IMR-90 (cell line): Measurements from ENCODE around the gene CLIC4. TPM values are rescaled to one million over a fixed set of nuclear protein-coding genes. Genes with fewer than 3 reads are reported as not detected.

Experiments
- ATAC-seq: fragments of 200-7000 bp; cut with Tn5 transposase; 2 replicates; pipeline ENCODE4 v1.9.1; 2020; ENCODE audit warnings: low read depth, mild to moderate bottlenecking, moderate library complexity
- BruUV-seq: library from RNA; stranded (reverse); fragments of 400-500 nt; replicated peaks from 2 replicates; lab custom pipeline; 2021; lab: Mats Ljungman, UMichigan
- CTCF ChIA-PET: fragments of 300-600 bp; formaldehyde crosslinking; extraction: SDS; loops from one replicate; lab custom pipeline; 2021; ENCODE audit warnings: antibody characterized with exemption; lab: Yijun Ruan, JAX
- POLR2A ChIA-PET: fragments of 300-600 bp; sonication (Branson Sonifier 250); formaldehyde crosslinking; loops from one replicate; lab custom pipeline; 2022; ENCODE audit warnings: antibody characterized with exemption; ENCODE audit not compliant: unreplicated experiment; lab: Charles Lee
- DNase-seq: peaks from one replicate; pipeline ENCODE4 v3.0.0; 2013
- H2AFZ ChIP-seq: replicated peaks from 2 replicates; pipeline ENCODE3; 2013; ENCODE audit warnings: low read length, mild to moderate bottlenecking; ENCODE audit not compliant: poor library complexity
- H2AK5ac ChIP-seq: 2 replicates; pipeline ENCODE4 v1.6.1; 2013; ENCODE audit warnings: low read depth, low read length, inconsistent platforms
- H2AK9ac ChIP-seq: replicated peaks from 2 replicates; pipeline ENCODE3; 2013; ENCODE audit warnings: mild to moderate bottlenecking, low read depth, low read length, moderate library complexity; ENCODE audit not compliant: poor library complexity
- H2BK120ac ChIP-seq: 2 replicates; pipeline ENCODE4 v1.6.1; 2013; ENCODE audit warnings: low read depth, low read length, inconsistent platforms
- H2BK15ac ChIP-seq: 3 replicates; pipeline ENCODE4 v1.6.1; 2013; ENCODE audit warnings: low read depth, low read length, inconsistent platforms
- H2BK20ac ChIP-seq: 2 replicates; pipeline ENCODE4 v1.6.1; 2013; ENCODE audit warnings: low read depth, mild to moderate bottlenecking, inconsistent platforms, low read length, moderate library complexity
- H2BK5ac ChIP-seq: 2 replicates; pipeline ENCODE4 v1.6.1; 2013; ENCODE audit warnings: mild to moderate bottlenecking, low read depth, low read length, inconsistent platforms; ENCODE audit not compliant: poor library complexity, severe bottlenecking
- H3K14ac ChIP-seq: replicated peaks from 2 replicates; pipeline ENCODE4 v1.6.1; 2013; ENCODE audit warnings: low read depth, low read length, inconsistent platforms
- H3K18ac ChIP-seq: 2 replicates; pipeline ENCODE4 v1.6.1; 2013; ENCODE audit warnings: low read depth, low read length, control low read depth
- H3K23ac ChIP-seq: 2 replicates; pipeline ENCODE4 v1.6.1; 2013; ENCODE audit warnings: low read depth, low read length, inconsistent platforms
- H3K27ac ChIP-seq: 2 replicates; pipeline ENCODE4 v1.5.1; 2013; ENCODE audit warnings: mild to moderate bottlenecking, control low read depth, low read length; ENCODE audit not compliant: insufficient read depth
- H3K27me3 ChIP-seq: 2 replicates; pipeline ENCODE4 v1.6.1; 2013; ENCODE audit warnings: low read length; ENCODE audit not compliant: control insufficient read depth, insufficient read depth
- H3K36me3 ChIP-seq: 2 replicates; pipeline ENCODE4 v1.6.1; 2013; ENCODE audit warnings: low read length, mixed read lengths; ENCODE audit not compliant: control insufficient read depth, insufficient read depth
- H3K4ac ChIP-seq: 2 replicates; pipeline ENCODE4 v1.6.1; 2013; ENCODE audit warnings: low read depth, low read length, inconsistent platforms
- H3K4me1 ChIP-seq: 2 replicates; pipeline ENCODE4 v1.6.1; 2013; ENCODE audit warnings: low read length, mixed read lengths; ENCODE audit not compliant: control insufficient read depth, insufficient read depth
- H3K4me2 ChIP-seq: 2 replicates; pipeline ENCODE4 v1.6.1; 2013; ENCODE audit warnings: low read depth, mild to moderate bottlenecking, control low read depth, low read length, moderate library complexity
- H3K4me3 ChIP-seq: 2 replicates; pipeline ENCODE4 v1.5.1; 2013; ENCODE audit warnings: low read depth, mild to moderate bottlenecking, control low read depth, low read length, moderate library complexity; ENCODE audit not compliant: insufficient read depth
- H3K56ac ChIP-seq: 2 replicates; pipeline ENCODE4 v1.6.1; 2013; ENCODE audit warnings: low read length, inconsistent platforms; ENCODE audit not compliant: insufficient read depth; ENCODE audit errors: extremely low read depth
- H3K79me1 ChIP-seq, 2 experiments: 2 replicates each; pipeline ENCODE4 v1.6.1; 2013; ENCODE audit warnings: low read length in 2 of 2, inconsistent platforms in 1 of 2, low read depth in 1 of 2
- H3K9ac ChIP-seq: 2 replicates; pipeline ENCODE4 v1.6.1; 2013; ENCODE audit warnings: low read depth, low read length, control low read depth
- H3K9me1 ChIP-seq: 2 replicates; pipeline ENCODE4 v1.6.1; 2013; ENCODE audit warnings: low read length, inconsistent platforms; ENCODE audit not compliant: insufficient read depth
- H3K9me3 ChIP-seq: 2 replicates; pipeline ENCODE4 v1.6.1; 2013; ENCODE audit warnings: low read length; ENCODE audit not compliant: control insufficient read depth, insufficient read depth
- H4K20me1 ChIP-seq: 2 replicates; pipeline ENCODE4 v1.6.1; 2013; ENCODE audit warnings: low read length, inconsistent platforms; ENCODE audit not compliant: insufficient read depth
- H4K5ac ChIP-seq: 2 replicates; pipeline ENCODE4 v1.6.1; 2013; ENCODE audit warnings: mild to moderate bottlenecking, low read depth, low read length, control low read depth
- H4K8ac ChIP-seq, 2 experiments: 2 replicates each; pipeline ENCODE4 v1.6.1; 2013; ENCODE audit warnings: low read depth in 2 of 2, low read length in 2 of 2, control low read depth in 1 of 2, inconsistent platforms in 1 of 2
- H4K91ac ChIP-seq: 2 replicates; pipeline ENCODE4 v1.6.1; 2013; ENCODE audit warnings: low read depth, low read length, inconsistent platforms; ENCODE audit not compliant: insufficient read depth
- BHLHE40 ChIP-seq: fragments of 150-350 bp; IDR thresholded peaks from 2 replicates; pipeline ENCODE4 v1.6.1; 2016; ENCODE audit warnings: mild to moderate bottlenecking, low read depth, low read length
- CEBPB ChIP-seq: IDR thresholded peaks from 2 replicates; pipeline ENCODE4 v1.6.1; 2012; ENCODE audit warnings: low read depth, low read length, improper control_type of control experiment
- CHD1 ChIP-seq: IDR thresholded peaks from 2 replicates; pipeline ENCODE4 v1.6.1; 2012; ENCODE audit warnings: low read depth, low read length, improper control_type of control experiment
- FOS ChIP-seq: fragments of 150-350 bp; IDR thresholded peaks from 2 replicates; pipeline ENCODE4 v1.6.1; 2016; ENCODE audit warnings: low read depth, low read length
- MAFK ChIP-seq: IDR thresholded peaks from 2 replicates; pipeline ENCODE4 v1.6.1; 2012; ENCODE audit warnings: low read depth, low read length, improper control_type of control experiment
- MAZ ChIP-seq: IDR thresholded peaks from 2 replicates; pipeline ENCODE4 v1.6.1; 2012; ENCODE audit warnings: low read depth, mild to moderate bottlenecking, low read length, improper control_type of control experiment, moderate library complexity, borderline replicate concordance
- MXI1 ChIP-seq: IDR thresholded peaks from 2 replicates; pipeline ENCODE4 v1.6.1; 2012; ENCODE audit warnings: low read depth, mild to moderate bottlenecking, low read length, moderate library complexity, borderline replicate concordance
- NFE2L2 ChIP-seq: fragments of 150-350 bp; IDR thresholded peaks from 2 replicates; pipeline ENCODE4 v1.6.1; 2016; ENCODE audit warnings: low read depth, mild to moderate bottlenecking, low read length
- POLR2A ChIP-seq: IDR thresholded peaks from 2 replicates; pipeline ENCODE4 v1.6.1; 2012; ENCODE audit warnings: mild to moderate bottlenecking, low read depth, low read length
- RAD21 ChIP-seq: IDR thresholded peaks from 2 replicates; pipeline ENCODE4 v1.6.1; 2012; ENCODE audit warnings: low read length, improper control_type of control experiment
- RCOR1 ChIP-seq: IDR thresholded peaks from 2 replicates; pipeline ENCODE4 v1.6.1; 2012; ENCODE audit warnings: mild to moderate bottlenecking, low read length, improper control_type of control experiment; ENCODE audit not compliant: insufficient replicate concordance
- RFX5 ChIP-seq: IDR thresholded peaks from 2 replicates; pipeline ENCODE4 v1.8.0; 2012; ENCODE audit warnings: low read depth, mild to moderate bottlenecking, low read length, moderate library complexity
- SMC3 ChIP-seq: fragments of 150-350 bp; IDR thresholded peaks from 2 replicates; pipeline ENCODE4 v1.6.1; 2016; ENCODE audit warnings: low read depth, mild to moderate bottlenecking, antibody characterized with exemption, low read length, moderate library complexity
- WGBS, 2 experiments: methylation state at CpG; one replicate each; pipeline versions ENCODE4 v1.1.5 to v1.1.7; 2013; ENCODE audit warnings: missing lambda C conversion rate in 2 of 2; ENCODE audit not compliant: insufficient read length in 1 of 2; ENCODE audit errors: extremely low coverage in 2 of 2; 5-methylcytosine and 5-hydroxymethylcytosine counted together
- dilution Hi-C: fragments of 300-500 bp; cut with HindIII; formaldehyde crosslinking; loops from one replicate; pipeline ENCODE4 v1.14.3; 2018; ENCODE audit warnings: low sequenced_read_pairs; ENCODE audit not compliant: unreplicated experiment
- in situ Hi-C: fragments of 300-500 bp; cut with MboI; formaldehyde crosslinking; loops from 3 replicates; pipeline ENCODE4 v1.14.3; 2019; ENCODE audit warnings: low sequenced_read_pairs, inconsistent platforms, mixed read lengths
- intact Hi-C: fragments of 100-400 bp; cut with micrococcal nuclease; formaldehyde crosslinking; loops from 2 replicates; pipeline ENCODE4 v1.10.0; 2022
- polyA plus RNA-seq, 3 experiments: library from polyadenylated mRNA; depleted of rRNA; stranded (reverse); fragments of >200 nt; gene quantifications; 2 replicates each; pipeline ENCODE4 v1.2.3, GENCODE V29; 2012; ENCODE audit warnings: low replicate concordance in 1 of 3
- total RNA-seq: library from RNA; depleted of rRNA; stranded (reverse); fragments of >200 nt; gene quantifications from 2 replicates; pipeline ENCODE4 v1.2.3, GENCODE V29; 2012
- TF ChIP-seq, protein P1 (sequence below): conservative IDR thresholded peaks from 2 replicates; pipeline ENCODE4 v1.5.1; 2012; ENCODE audit warnings: mild to moderate bottlenecking, low read depth, low read length, improper control_type of control experiment
- TF ChIP-seq, protein P2 (sequence below): fragments of 150-350 bp; IDR thresholded peaks from 2 replicates; pipeline ENCODE4 v1.6.1; 2016; ENCODE audit warnings: low read depth, mild to moderate bottlenecking, low read length, moderate library complexity, borderline replicate concordance
- TF ChIP-seq, protein P3 (sequence below): fragments of 150-350 bp; IDR thresholded peaks from 2 replicates; pipeline ENCODE4 v1.6.1; 2017; ENCODE audit warnings: mild to moderate bottlenecking, antibody characterized with exemption, low read length, low read depth

CLIC4 gene
- total and polyA plus RNA-seq, 2 of the 4 experiments (the other 2 are of a cell fraction) = 242 to 392 TPM

DNA sequence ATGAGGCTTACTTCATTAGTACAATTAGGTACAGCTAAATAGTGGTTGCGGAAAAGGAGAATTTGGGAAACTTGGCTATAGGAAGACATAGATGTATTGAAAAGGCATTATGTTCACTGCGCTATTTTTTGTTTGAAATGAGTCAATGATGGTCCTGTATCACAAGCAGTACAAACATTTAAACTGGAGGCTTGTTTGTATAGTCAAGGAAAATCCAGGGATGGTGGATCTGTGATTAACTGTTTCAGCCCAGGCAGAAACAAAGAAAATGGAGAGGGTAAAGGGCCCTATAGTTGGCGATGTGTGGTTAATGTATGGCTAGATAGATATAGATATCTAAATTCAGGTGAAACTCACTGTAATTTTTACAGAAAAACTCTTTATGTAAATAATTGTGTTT is 79.9 kb downstream of the CLIC4 start:
- Histone ChIP-seq H3K18ac (no peak overlapping the region), H4K8ac (no peak overlapping the region), H3K27ac (no peak overlapping the region), H3K36me3 (peaks cover 6% of the 10 kb centered on the region), H2BK5ac (peak overlapping the region; percentile 5), H3K23ac (no peak overlapping the region), H3K14ac (no peak overlapping the region), H3K9me3 (no peaks in the 10 kb centered on the region), H4K91ac (no peak overlapping the region), H3K27me3 (no peaks in the 10 kb centered on the region), H3K4me3 (no peak overlapping the region), H2BK20ac (no peak overlapping the region), H3K56ac (no peak overlapping the region), H4K20me1 (peaks cover 95% of the 10 kb centered on the region), H2AK5ac (no peak overlapping the region), H2AFZ (no peak overlapping the region), H2AK9ac (no peak overlapping the region), H3K9ac (no peak overlapping the region), H3K9me1 (peaks cover 17% of the 10 kb centered on the region), H3K4me1 (peaks cover 20% of the 10 kb centered on the region), H2BK15ac (no peak overlapping the region), H3K79me1 (peaks cover 0 to 48% of the 10 kb centered on the region in 2 experiments; a peak in 2 of 4 replicates), H4K5ac (no peak overlapping the region), H2BK120ac (no peak overlapping the region), H3K4ac (no peak overlapping the region), H3K4me2 (no peak overlapping the region)
- no TSS peak for BruUV-seq
- ChIA-PET POLR2A (no interaction called here), CTCF (interaction anchor here (1.2 kb wide), 1 partner anchor 137 kb away, joined by 7 read pairs; no protein-coding TSS in a partner anchor)
- ATAC-seq = no peak
- dilution Hi-C loops (no loop called here), in situ Hi-C loops (no loop called here), intact Hi-C loops (loop anchor here (5.0 kb wide), 1 partner anchor 43 kb away; no protein-coding TSS in a partner anchor)
- no peak for DNase-seq
- no CpG with 5 or more reads among the region's 3 CpGs for WGBS, 2 experiments
- TF ChIP-seq SMC3 = no peak
- TF ChIP-seq, protein P1, sequence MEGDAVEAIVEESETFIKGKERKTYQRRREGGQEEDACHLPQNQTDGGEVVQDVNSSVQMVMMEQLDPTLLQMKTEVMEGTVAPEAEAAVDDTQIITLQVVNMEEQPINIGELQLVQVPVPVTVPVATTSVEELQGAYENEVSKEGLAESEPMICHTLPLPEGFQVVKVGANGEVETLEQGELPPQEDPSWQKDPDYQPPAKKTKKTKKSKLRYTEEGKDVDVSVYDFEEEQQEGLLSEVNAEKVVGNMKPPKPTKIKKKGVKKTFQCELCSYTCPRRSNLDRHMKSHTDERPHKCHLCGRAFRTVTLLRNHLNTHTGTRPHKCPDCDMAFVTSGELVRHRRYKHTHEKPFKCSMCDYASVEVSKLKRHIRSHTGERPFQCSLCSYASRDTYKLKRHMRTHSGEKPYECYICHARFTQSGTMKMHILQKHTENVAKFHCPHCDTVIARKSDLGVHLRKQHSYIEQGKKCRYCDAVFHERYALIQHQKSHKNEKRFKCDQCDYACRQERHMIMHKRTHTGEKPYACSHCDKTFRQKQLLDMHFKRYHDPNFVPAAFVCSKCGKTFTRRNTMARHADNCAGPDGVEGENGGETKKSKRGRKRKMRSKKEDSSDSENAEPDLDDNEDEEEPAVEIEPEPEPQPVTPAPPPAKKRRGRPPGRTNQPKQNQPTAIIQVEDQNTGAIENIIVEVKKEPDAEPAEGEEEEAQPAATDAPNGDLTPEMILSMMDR = no peak
- no peak for TF ChIP-seq RCOR1
- no peak for TF ChIP-seq CEBPB
- TF ChIP-seq NFE2L2 = no peak
- TF ChIP-seq POLR2A = no peak
- TF ChIP-seq CHD1 = no peak
- TF ChIP-seq BHLHE40 = no peak
- TF ChIP-seq, protein P2, sequence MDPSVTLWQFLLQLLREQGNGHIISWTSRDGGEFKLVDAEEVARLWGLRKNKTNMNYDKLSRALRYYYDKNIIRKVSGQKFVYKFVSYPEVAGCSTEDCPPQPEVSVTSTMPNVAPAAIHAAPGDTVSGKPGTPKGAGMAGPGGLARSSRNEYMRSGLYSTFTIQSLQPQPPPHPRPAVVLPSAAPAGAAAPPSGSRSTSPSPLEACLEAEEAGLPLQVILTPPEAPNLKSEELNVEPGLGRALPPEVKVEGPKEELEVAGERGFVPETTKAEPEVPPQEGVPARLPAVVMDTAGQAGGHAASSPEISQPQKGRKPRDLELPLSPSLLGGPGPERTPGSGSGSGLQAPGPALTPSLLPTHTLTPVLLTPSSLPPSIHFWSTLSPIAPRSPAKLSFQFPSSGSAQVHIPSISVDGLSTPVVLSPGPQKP = no peak
- no peak for TF ChIP-seq RFX5
- TF ChIP-seq, protein P3, sequence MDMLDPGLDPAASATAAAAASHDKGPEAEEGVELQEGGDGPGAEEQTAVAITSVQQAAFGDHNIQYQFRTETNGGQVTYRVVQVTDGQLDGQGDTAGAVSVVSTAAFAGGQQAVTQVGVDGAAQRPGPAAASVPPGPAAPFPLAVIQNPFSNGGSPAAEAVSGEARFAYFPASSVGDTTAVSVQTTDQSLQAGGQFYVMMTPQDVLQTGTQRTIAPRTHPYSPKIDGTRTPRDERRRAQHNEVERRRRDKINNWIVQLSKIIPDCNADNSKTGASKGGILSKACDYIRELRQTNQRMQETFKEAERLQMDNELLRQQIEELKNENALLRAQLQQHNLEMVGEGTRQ = no peak
- no peak for TF ChIP-seq MXI1
- no peak for TF ChIP-seq MAFK
- TF ChIP-seq RAD21 = no peak
- no peak for TF ChIP-seq MAZ
- no peak for TF ChIP-seq FOS
